ENCODE results near the gene PTPRZ1. TPM values are rescaled to one million over a fixed set of nuclear protein-coding genes. Genes with fewer than 3 reads are reported as not detected.

The PTPRZ1 gene
- total RNA-seq, 1 donor, result 0.43 TPM

DNA sequence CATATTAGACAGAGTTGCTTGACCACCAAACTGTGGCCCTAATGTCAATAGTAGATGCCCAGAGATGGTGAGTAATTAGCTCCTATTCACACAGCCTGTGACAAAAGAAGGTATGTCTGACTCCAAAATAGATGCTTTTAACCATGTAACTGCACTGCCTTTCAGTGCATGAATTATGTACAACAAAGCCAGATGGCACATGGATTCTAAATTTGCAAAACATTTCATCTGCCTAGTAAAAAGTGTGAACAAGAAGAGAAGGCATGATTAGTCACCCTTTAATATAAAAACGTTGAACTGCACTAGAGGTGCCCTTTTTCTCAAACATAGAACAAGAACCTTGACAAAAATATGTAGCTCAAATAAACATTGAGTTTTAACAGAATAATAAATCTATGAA is 35.5 kb upstream of the PTPRZ1 start:
- TF ChIP-seq, protein P1, sequence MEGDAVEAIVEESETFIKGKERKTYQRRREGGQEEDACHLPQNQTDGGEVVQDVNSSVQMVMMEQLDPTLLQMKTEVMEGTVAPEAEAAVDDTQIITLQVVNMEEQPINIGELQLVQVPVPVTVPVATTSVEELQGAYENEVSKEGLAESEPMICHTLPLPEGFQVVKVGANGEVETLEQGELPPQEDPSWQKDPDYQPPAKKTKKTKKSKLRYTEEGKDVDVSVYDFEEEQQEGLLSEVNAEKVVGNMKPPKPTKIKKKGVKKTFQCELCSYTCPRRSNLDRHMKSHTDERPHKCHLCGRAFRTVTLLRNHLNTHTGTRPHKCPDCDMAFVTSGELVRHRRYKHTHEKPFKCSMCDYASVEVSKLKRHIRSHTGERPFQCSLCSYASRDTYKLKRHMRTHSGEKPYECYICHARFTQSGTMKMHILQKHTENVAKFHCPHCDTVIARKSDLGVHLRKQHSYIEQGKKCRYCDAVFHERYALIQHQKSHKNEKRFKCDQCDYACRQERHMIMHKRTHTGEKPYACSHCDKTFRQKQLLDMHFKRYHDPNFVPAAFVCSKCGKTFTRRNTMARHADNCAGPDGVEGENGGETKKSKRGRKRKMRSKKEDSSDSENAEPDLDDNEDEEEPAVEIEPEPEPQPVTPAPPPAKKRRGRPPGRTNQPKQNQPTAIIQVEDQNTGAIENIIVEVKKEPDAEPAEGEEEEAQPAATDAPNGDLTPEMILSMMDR (IDR thresholded peaks at IDR 0.05; ENCODE audit: insufficient read depth, low read depth, low read length), result no peak

DNA sequence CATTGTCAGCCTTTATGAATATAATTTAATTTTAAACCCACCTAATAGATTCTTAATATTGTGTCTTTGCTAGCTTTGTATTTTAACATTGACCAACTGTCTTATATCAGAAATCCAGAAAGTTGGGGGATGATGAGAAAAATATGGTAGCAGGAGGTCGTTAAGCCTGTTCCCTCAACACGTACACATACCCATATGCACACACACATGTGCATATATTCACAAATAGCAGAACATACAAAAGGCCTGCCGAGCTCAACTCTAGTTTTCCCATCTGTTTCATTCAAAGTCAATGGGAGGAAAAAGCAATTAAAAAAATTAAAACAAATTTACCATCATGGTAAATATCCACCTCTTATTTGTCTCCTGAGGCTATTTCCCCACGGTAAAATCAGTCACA is 25.9 kb upstream of the PTPRZ1 start:
- DNase-seq (ENCODE audit: low read depth), result no peak
- TF ChIP-seq, protein P1 (IDR thresholded peaks at IDR 0.05; ENCODE audit: insufficient read depth, low read depth, low read length), result no peak
- H3K4me3 ChIP-seq (ENCODE audit: low read depth, low read length), result no peak overlapping the region

More for the DNA sequence above, 35.5 kb upstream of the PTPRZ1 start:
- DNase-seq (ENCODE audit: low read depth), result no peak
- no peak overlapping the region for H3K4me3 ChIP-seq (ENCODE audit: low read depth, low read length)

DNA sequence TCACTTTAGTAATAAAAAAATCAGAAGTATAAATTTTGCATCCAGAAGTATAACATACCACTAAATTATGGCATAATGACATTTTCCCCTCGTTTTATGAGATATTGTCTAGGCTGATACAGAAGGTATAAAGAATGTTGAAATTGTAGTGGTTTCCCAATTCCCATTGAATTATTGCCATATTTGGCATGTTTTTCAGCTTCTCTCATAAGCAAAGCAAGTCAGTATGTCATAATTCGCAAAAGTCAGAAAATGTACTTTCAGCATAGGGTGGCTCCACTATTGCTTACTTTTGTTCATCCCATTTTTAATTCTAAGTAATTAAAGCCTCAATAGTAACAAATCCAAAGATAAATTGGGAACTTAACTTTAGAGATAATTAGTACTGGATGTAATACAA is 19.7 kb upstream of the PTPRZ1 start:
- TF ChIP-seq, protein P1 (IDR thresholded peaks at IDR 0.05; ENCODE audit: insufficient read depth, low read depth, low read length), result no peak
- no peak overlapping the region for H3K4me3 ChIP-seq (ENCODE audit: low read depth, low read length)
- no peak for DNase-seq (ENCODE audit: low read depth)

DNA sequence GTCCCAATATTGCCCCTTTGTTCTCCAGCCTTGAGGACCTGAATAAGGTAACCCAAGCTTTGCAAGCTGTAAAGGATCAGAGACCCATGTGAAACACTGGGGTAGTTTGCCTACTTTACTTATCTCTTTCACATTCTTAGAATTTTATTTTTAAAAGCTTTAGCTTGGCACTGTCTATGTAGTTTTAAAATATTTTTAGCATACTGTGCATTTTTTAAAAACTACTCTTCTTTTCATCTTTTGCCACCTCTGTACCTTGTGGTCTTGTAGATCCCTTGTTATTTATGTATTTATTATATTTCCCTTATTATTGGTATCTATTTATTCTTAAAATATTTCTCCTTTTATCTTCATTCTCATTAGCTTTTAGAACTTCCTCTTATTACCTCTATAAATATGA is 12.0 kb upstream of the PTPRZ1 start:
- no peak overlapping the region for H3K4me3 ChIP-seq (ENCODE audit: low read depth, low read length)
- DNase-seq (ENCODE audit: low read depth), result no peak
- TF ChIP-seq, protein P1 (IDR thresholded peaks at IDR 0.05; ENCODE audit: insufficient read depth, low read depth, low read length), result no peak

DNA sequence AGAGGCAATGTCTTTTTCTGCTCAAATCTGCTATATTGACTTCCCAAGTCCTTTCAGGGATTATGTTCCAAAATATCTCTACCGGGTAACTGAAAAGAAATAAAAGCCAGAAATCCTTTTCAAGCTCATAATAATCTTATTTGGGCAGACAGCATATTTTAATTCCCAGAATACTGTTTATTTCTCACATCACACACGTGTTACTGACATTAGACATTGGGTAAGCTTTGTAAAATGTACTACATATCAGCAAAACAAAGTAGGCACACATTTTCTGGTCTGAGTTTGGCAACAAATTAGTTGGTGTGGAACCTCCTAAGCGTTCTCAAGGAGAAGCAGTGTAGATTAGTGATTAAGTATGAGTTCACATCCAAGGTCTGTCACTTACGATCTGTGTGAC is 10.4 kb upstream of the PTPRZ1 start:
- no peak overlapping the region for H3K4me3 ChIP-seq (ENCODE audit: low read depth, low read length)
- TF ChIP-seq, protein P1 (IDR thresholded peaks at IDR 0.05; ENCODE audit: insufficient read depth, low read depth, low read length), result no peak
- no peak for DNase-seq (ENCODE audit: low read depth)

DNA sequence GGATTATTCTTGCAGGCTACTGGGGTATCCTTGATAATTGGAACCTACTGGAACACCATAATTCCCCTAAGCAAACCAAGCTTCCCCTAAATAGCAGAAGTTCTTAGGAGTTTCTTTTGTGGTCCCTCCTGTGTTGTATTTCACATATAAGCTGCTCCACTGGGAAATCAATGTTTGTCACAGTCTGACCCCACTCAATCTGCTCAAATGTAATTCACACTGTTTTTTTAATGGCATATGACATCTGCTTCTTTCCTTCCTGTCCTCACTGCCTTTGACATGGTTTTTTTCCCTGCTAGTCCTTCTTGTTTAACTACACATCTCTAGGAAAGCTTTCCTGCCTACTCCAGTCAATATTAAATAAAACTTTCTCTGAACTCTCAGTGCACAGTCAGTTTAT is 1.8 kb upstream of the PTPRZ1 start:
- TF ChIP-seq, protein P1 (IDR thresholded peaks at IDR 0.05; ENCODE audit: insufficient read depth, low read depth, low read length), result no peak
- no peak overlapping the region for H3K4me3 ChIP-seq (ENCODE audit: low read depth, low read length)
- no peak for DNase-seq (ENCODE audit: low read depth)
